Measurements from ENCODE around the gene ARAF.

DNA sequence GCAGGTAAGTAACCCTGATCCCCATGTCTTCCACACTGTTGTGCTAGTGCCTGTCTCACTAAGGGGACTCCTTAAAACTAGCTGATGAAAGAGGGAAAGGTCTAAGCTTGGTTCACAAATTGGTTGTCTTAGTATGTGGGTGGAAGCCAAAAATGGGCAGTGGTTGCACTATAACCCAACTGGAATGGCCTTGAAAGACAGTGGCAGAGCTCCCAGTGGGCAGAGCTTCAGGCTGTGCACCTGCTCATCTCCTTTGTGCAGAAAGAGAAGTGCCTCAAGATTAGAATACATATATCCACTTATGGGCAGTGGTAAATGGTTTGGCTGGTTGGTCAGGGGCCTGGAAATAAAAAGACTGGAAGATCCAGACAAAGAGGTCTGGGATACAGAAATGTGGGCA, 51.4 kb downstream of the ARAF start:
- TF ChIP-seq, protein P1, sequence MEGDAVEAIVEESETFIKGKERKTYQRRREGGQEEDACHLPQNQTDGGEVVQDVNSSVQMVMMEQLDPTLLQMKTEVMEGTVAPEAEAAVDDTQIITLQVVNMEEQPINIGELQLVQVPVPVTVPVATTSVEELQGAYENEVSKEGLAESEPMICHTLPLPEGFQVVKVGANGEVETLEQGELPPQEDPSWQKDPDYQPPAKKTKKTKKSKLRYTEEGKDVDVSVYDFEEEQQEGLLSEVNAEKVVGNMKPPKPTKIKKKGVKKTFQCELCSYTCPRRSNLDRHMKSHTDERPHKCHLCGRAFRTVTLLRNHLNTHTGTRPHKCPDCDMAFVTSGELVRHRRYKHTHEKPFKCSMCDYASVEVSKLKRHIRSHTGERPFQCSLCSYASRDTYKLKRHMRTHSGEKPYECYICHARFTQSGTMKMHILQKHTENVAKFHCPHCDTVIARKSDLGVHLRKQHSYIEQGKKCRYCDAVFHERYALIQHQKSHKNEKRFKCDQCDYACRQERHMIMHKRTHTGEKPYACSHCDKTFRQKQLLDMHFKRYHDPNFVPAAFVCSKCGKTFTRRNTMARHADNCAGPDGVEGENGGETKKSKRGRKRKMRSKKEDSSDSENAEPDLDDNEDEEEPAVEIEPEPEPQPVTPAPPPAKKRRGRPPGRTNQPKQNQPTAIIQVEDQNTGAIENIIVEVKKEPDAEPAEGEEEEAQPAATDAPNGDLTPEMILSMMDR (IDR thresholded peaks at IDR 0.05; ENCODE audit: low read depth, low read length, poor library complexity, severe bottlenecking), result no peak
- no peak for TF ChIP-seq EZH2phosphoT487 (IDR thresholded peaks at IDR 0.05; ENCODE audit: borderline replicate concordance, low read length)

All from DOHH2 (cell line).